ENCODE measurements around the gene KIAA1958. TPM values are rescaled to one million over a fixed set of nuclear protein-coding genes. Genes with fewer than 3 reads are reported as not detected.

KIAA1958 gene
- total and polyA plus RNA-seq, 7 donors, result 0.60 to 8.0 (median 4.3) TPM

DNA sequence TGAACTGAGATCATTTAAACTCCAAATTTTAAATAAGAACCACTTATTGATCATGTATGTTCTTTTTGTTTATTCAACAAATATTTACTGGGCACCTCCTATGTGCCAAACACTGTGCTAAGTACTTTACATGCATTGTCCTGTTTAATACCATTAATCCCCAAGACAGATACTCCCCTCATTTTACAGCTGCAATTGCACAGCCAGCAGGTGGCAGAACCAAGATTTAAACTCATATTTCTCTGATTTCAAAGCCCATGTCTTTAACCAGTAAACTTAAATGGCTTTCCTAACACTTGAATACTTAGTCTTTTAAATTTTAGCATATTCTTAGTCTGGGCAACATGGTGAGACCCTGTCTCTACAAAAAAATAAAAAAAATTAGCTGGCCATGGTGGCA lies 43.4 kb upstream of the KIAA1958 start:
- no peak for DNase-seq
- Histone ChIP-seq H3K4me3 (no peak overlapping the region), H3K27me3 (no peaks in the 10 kb centered on the region), H3K36me3 (peaks cover 0 to 8% (median 0%) of the 10 kb centered on the region in 4 donors), H3K27ac (no peak overlapping the region), H3K9me3 (no peaks in the 10 kb centered on the region), H3K4me1 (peaks cover 0 to 17% (median 10%) of the 10 kb centered on the region in 4 donors)
- intact Hi-C loops (cut with DNase I), result no loop called here
- TF ChIP-seq EP300 (IDR thresholded peaks at IDR 0.05), result no peak
- TF ChIP-seq, protein P1, sequence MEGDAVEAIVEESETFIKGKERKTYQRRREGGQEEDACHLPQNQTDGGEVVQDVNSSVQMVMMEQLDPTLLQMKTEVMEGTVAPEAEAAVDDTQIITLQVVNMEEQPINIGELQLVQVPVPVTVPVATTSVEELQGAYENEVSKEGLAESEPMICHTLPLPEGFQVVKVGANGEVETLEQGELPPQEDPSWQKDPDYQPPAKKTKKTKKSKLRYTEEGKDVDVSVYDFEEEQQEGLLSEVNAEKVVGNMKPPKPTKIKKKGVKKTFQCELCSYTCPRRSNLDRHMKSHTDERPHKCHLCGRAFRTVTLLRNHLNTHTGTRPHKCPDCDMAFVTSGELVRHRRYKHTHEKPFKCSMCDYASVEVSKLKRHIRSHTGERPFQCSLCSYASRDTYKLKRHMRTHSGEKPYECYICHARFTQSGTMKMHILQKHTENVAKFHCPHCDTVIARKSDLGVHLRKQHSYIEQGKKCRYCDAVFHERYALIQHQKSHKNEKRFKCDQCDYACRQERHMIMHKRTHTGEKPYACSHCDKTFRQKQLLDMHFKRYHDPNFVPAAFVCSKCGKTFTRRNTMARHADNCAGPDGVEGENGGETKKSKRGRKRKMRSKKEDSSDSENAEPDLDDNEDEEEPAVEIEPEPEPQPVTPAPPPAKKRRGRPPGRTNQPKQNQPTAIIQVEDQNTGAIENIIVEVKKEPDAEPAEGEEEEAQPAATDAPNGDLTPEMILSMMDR (IDR thresholded peaks at IDR 0.05), result peak in 2 of 4 experiments; percentile 10 to 35

DNA sequence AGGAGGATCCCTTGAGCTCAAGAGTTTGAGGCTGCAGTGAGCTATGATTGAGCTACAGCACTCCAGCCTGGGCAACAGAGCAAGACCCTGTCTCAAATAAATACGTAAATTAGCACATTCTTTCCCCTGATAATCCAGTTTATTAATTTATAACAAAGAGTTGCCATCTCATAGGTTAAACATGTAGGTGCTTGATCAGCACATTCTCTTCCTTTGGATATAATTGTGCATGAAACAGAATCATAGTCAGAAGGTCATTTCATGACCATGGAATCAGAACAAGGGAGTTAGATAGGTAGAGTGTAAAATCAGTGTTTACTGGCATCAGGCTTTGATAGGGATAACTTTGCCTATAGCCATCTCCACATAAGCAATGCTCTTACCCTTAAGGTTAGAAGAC lies 43.0 kb upstream of the KIAA1958 start:
- peaks cover 0 to 17% (median 11%) of the 10 kb centered on the region in 4 donors for H3K4me1 ChIP-seq
- no peak for TF ChIP-seq EP300 (IDR thresholded peaks at IDR 0.05)
- TF ChIP-seq, protein P1 (IDR thresholded peaks at IDR 0.05), result peak in 1 of 4 experiments; percentile 0
- H3K4me3 ChIP-seq, result no peak overlapping the region
- no peaks in the 10 kb centered on the region for H3K27me3 ChIP-seq
- no peak for DNase-seq
- WGBS, 2 donors, result 94 to 96% methylated on average over 1 of the region's 1 CpG
- H3K36me3 ChIP-seq, result peaks cover 0 to 8% (median 0%) of the 10 kb centered on the region in 4 donors
- intact Hi-C loops (cut with DNase I), result no loop called here
- no peak overlapping the region for H3K27ac ChIP-seq
- H3K9me3 ChIP-seq, result no peaks in the 10 kb centered on the region

DNA sequence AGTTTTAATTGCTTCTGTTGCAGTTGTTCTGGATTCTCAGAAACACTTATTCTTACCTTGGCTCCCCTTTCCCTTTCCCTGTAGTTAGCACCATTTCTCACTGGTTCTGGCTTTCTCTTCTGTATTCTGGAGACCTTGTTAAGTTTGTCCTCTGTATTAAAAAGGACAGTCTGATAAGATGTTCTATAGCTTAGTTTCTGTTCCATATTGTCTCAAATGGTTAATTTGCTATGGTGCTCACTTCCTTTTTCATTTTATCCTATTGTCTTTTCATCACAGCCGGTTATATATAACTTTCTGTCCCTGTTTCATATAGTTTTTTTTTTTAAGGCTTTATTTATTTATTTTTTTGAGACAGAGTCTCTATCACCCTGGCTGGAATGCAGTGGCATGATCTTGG lies 41.4 kb upstream of the KIAA1958 start:
- no peak for DNase-seq
- peaks cover 0 to 10% (median 0%) of the 10 kb centered on the region in 4 donors for H3K36me3 ChIP-seq
- intact Hi-C loops (cut with DNase I), result no loop called here
- no peak overlapping the region for H3K27ac ChIP-seq
- no peaks in the 10 kb centered on the region for H3K27me3 ChIP-seq
- peaks cover 0 to 17% (median 11%) of the 10 kb centered on the region in 4 donors for H3K4me1 ChIP-seq
- 38 to 49% methylated on average over 1 of the region's 1 CpG for WGBS, 2 donors
- no peaks in the 10 kb centered on the region for H3K9me3 ChIP-seq
- no peak overlapping the region for H3K4me3 ChIP-seq
- no peak for TF ChIP-seq EP300 (IDR thresholded peaks at IDR 0.05)
- TF ChIP-seq POLR2A (IDR thresholded peaks at IDR 0.05), result no peak
- no peak for TF ChIP-seq POLR2AphosphoS5 (IDR thresholded peaks at IDR 0.05)
- TF ChIP-seq, protein P1 (IDR thresholded peaks at IDR 0.05), result no peak

DNA sequence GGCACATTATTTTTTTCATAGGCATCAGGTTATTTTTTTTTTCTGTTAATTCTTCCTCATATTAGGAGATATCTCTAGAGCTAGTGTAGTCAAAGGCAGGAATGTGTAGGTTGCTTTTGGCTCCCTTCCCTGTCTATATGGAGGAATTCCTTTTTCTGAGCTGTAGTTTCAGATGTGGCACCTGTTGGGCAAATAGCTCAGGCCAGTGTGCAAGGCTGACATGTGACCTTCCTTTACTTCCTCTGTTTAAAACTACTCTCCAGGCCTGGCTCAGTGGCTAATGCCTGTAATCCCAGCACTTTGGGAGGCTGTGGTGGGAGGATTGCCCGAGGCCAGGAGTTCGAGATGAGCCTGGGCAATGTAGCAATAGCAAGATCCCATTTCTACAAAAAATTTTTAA lies 40.5 kb upstream of the KIAA1958 start:
- H3K27ac ChIP-seq, result no peak overlapping the region
- H3K27me3 ChIP-seq, result no peaks in the 10 kb centered on the region
- no peak overlapping the region for H3K4me3 ChIP-seq
- intact Hi-C loops (cut with DNase I), result no loop called here
- peaks cover 0 to 17% (median 11%) of the 10 kb centered on the region in 4 donors for H3K4me1 ChIP-seq
- no peaks in the 10 kb centered on the region for H3K9me3 ChIP-seq
- peaks cover 0 to 10% (median 0%) of the 10 kb centered on the region in 4 donors for H3K36me3 ChIP-seq
- no peak for TF ChIP-seq POLR2A (IDR thresholded peaks at IDR 0.05)
- TF ChIP-seq EP300 (IDR thresholded peaks at IDR 0.05), result no peak
- TF ChIP-seq, protein P1 (IDR thresholded peaks at IDR 0.05), result no peak
- no peak for TF ChIP-seq POLR2AphosphoS5 (IDR thresholded peaks at IDR 0.05)
- no peak for DNase-seq
- 96 to 98% methylated on average over 2 of the region's 2 CpGs for WGBS, 2 donors

DNA sequence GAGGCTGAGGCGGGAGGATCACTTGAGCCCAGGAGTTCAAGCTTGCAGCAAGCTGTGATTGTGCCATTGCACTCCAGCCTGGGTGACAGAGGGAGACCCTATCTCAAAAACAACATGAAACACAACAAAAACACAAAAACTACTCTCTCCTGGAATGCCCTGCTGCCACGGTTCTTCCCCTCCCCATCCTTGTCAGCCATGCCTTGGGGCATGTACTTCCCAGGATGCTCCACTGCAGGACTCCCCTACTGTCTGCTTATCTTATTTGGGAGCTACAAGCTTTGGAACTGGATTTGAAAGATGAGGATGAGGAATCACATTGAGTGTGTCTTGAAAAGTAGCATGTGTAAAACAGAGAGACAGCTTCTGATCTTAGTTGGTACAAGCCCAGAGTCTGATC lies 40.1 kb upstream of the KIAA1958 start:
- 85 to 88% methylated on average over 2 of the region's 2 CpGs for WGBS, 2 donors
- Histone ChIP-seq H3K9me3 (no peaks in the 10 kb centered on the region), H3K4me3 (no peak overlapping the region), H3K27ac (peak overlapping the region in 3 of 4 donors; percentile 31 to 55 (median 43)), H3K27me3 (no peaks in the 10 kb centered on the region), H3K4me1 (peaks cover 0 to 17% (median 11%) of the 10 kb centered on the region in 4 donors), H3K36me3 (peaks cover 0 to 10% (median 0%) of the 10 kb centered on the region in 4 donors)
- DNase-seq, result no peak
- no peak for TF ChIP-seq POLR2A (IDR thresholded peaks at IDR 0.05)
- no peak for TF ChIP-seq POLR2AphosphoS5 (IDR thresholded peaks at IDR 0.05)
- TF ChIP-seq EP300 (IDR thresholded peaks at IDR 0.05), result no peak
- TF ChIP-seq, protein P1 (IDR thresholded peaks at IDR 0.05), result no peak
- intact Hi-C loops (cut with DNase I), result no loop called here

Data from sigmoid colon (tissue), 7 donors.